CD14-positive monocyte (primary cell): Measurements from ENCODE around the gene LRRC7. TPM values are rescaled to one million over a fixed set of nuclear protein-coding genes. Genes with fewer than 3 reads are reported as not detected.

Experiments
- DNase-seq, 3 donors: peaks; one replicate each; pipeline ENCODE4 v3.0.0-alpha.2; 2011 to 2022
- H2AFZ ChIP-seq: 2 replicates; pipeline ENCODE4 v1.6.0; 2012; ENCODE audit warnings: mild to moderate bottlenecking, low read depth, low read length, inconsistent platforms; ENCODE audit not compliant: insufficient read depth, poor library complexity, severe bottlenecking
- H3K27ac ChIP-seq, 2 donors: 1 replicate in 1 of 2; 2 replicates in 1 of 2; pipeline ENCODE4 v1.5.1; 2012 to 2013; ENCODE audit warnings: low read length in 2 of 2, control low read depth in 1 of 2, inconsistent platforms in 1 of 2, low read depth in 1 of 2, mild to moderate bottlenecking in 1 of 2
- H3K27me3 ChIP-seq, 2 donors: one replicate each; pipeline versions ENCODE4 v1.6.0 to v1.6.1; 2011 to 2013; ENCODE audit warnings: low read length in 2 of 2; ENCODE audit not compliant: control insufficient read depth in 2 of 2, insufficient read depth in 2 of 2
- H3K36me3 ChIP-seq, 2 donors: replicated peaks in 1 of 2; 1 replicate in 1 of 2; 2 replicates in 1 of 2; pipeline versions ENCODE4 v1.5.1 to v1.6.1; 2012 to 2013; ENCODE audit warnings: low read length in 2 of 2, control low read depth in 1 of 2, inconsistent platforms in 1 of 2, mild to moderate bottlenecking in 1 of 2; ENCODE audit not compliant: insufficient read depth in 2 of 2, control insufficient read depth in 1 of 2
- H3K4me1 ChIP-seq, 2 donors: 1 replicate in 1 of 2; 2 replicates in 1 of 2; pipeline versions ENCODE4 v1.5.1 to v1.6.1; 2012 to 2013; ENCODE audit warnings: low read length in 2 of 2, control low read depth in 1 of 2, inconsistent platforms in 1 of 2, mild to moderate bottlenecking in 1 of 2, moderate library complexity in 1 of 2; ENCODE audit not compliant: insufficient read depth in 2 of 2, control insufficient read depth in 1 of 2
- H3K4me2 ChIP-seq: replicated peaks from 2 replicates; pipeline ENCODE3; 2012; ENCODE audit warnings: low read length, moderate library complexity, mild to moderate bottlenecking; ENCODE audit not compliant: poor library complexity, severe bottlenecking; ENCODE audit errors: extremely low read depth
- H3K4me3 ChIP-seq, 3 experiments: fragments of 200-600 bp in 1 of 3; sonication (generic) in 1 of 3; replicated peaks in 1 of 3; 1 replicate in 2 of 3; 2 replicates in 1 of 3; pipeline ENCODE4 v1.5.1; 2011 to 2013; ENCODE audit warnings: low read length in 3 of 3, mild to moderate bottlenecking in 3 of 3, control low read depth in 2 of 3, low read depth in 2 of 3, inconsistent platforms in 1 of 3, moderate library complexity in 1 of 3
- H3K79me2 ChIP-seq: 2 replicates; pipeline ENCODE4 v1.6.0; 2012; ENCODE audit warnings: mild to moderate bottlenecking, control low read depth, inconsistent platforms, low read length, moderate library complexity; ENCODE audit not compliant: insufficient read depth
- H3K9ac ChIP-seq: 2 replicates; pipeline ENCODE4 v1.6.0; 2017; ENCODE audit warnings: low read length, mild to moderate bottlenecking; ENCODE audit not compliant: insufficient read depth, poor library complexity, severe bottlenecking
- H3K9me3 ChIP-seq, 2 donors: replicated peaks in 1 of 2; 1 replicate in 1 of 2; 2 replicates in 1 of 2; pipeline versions ENCODE4 v1.5.1 to v1.6.1; 2012 to 2013; ENCODE audit warnings: low read length in 2 of 2, control low read depth in 1 of 2; ENCODE audit not compliant: control insufficient read depth in 1 of 2, insufficient read depth in 1 of 2
- H4K20me1 ChIP-seq: 2 replicates; pipeline ENCODE4 v1.6.0; 2012; ENCODE audit warnings: mild to moderate bottlenecking, low read length, control low read depth, moderate library complexity; ENCODE audit not compliant: insufficient read depth
- H3K27ac Mint-ChIP-seq, 7 donors: one replicate each; pipeline ENCODE4 v1.8.0; 2020; ENCODE audit warnings: mild to moderate bottlenecking in 7 of 7, mixed read lengths in 7 of 7, moderate library complexity in 6 of 7, inconsistent platforms in 2 of 7
- H3K27me3 Mint-ChIP-seq, 3 donors: one replicate each; pipeline ENCODE4 v1.8.0; 2021 to 2022; ENCODE audit warnings: low read depth in 3 of 3, mild to moderate bottlenecking in 3 of 3, mixed read lengths in 3 of 3, moderate library complexity in 3 of 3, inconsistent platforms in 1 of 3
- H3K36me3 Mint-ChIP-seq, 2 donors: one replicate each; pipeline ENCODE4 v1.8.0; 2020; ENCODE audit warnings: mixed read lengths in 2 of 2, inconsistent platforms in 1 of 2, mild to moderate bottlenecking in 1 of 2
- H3K4me1 Mint-ChIP-seq: one replicate; pipeline ENCODE4 v1.8.0; 2020; ENCODE audit warnings: mild to moderate bottlenecking, mixed read lengths
- H3K4me3 Mint-ChIP-seq, 2 donors: one replicate each; pipeline ENCODE4 v1.8.0; 2020; ENCODE audit warnings: mild to moderate bottlenecking in 2 of 2, mixed read lengths in 2 of 2, moderate library complexity in 1 of 2
- H3K9me3 Mint-ChIP-seq, 7 donors: one replicate each; pipeline ENCODE4 v1.8.0; 2020 to 2022; ENCODE audit warnings: mixed read lengths in 7 of 7, mild to moderate bottlenecking in 6 of 7, moderate library complexity in 6 of 7, inconsistent platforms in 2 of 7
- WGBS: methylation state at CpG from one replicate; pipeline ENCODE4 v1.1.5; 2013; ENCODE audit warnings: missing lambda C conversion rate; ENCODE audit not compliant: insufficient coverage; 5-methylcytosine and 5-hydroxymethylcytosine counted together
- intact Hi-C, 2 donors: fragments of 100-400 bp; cut with micrococcal nuclease; formaldehyde crosslinking; loops; one replicate each; pipeline versions ENCODE4 v1.15.0 to v1.15.1; 2023
- polyA plus RNA-seq, 3 donors: library from polyadenylated mRNA; depleted of rRNA in 1 of 3; unstranded in 2 of 3; stranded (reverse) in 1 of 3; fragments of 300-500 nt in 2 of 3; fragments of >200 nt in 1 of 3; fragmentation: Illumina TruSeq in 2 of 3; gene quantifications; 1 replicate in 2 of 3; 2 replicates in 1 of 3; pipeline ENCODE4 v1.2.3, GENCODE V29; 2012 to 2021
- TF ChIP-seq, protein P1 (sequence below): fragments of 200-600 bp; IDR thresholded peaks from one replicate; pipeline ENCODE4 v1.8.0; 2022; ENCODE audit warnings: antibody characterized with exemption, mild to moderate bottlenecking

The LRRC7 gene
- polyA plus RNA-seq, 3 donors = not detected

DNA sequence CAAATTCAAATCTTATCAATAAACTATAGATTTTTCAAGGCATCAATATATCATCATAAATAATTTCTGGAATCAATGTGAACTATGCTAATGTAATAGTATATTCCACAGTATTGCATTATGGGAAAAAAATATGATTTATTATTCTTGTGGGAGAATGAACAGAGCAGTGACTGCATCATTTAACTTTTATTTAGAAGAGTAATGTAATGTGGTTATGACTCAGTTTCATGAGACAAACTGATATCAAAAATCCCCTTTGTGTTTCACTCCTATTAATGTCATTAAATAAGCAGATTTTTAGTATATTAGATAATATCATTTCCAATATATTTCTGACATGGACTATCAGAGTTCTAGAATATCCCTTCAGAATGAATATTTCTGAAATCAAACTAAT, 450.0 kb downstream of the LRRC7 start:
- Histone ChIP-seq H3K4me3 (no peak overlapping the region), H3K27me3 (no peaks in the 10 kb centered on the region), H3K36me3 (no peaks in the 10 kb centered on the region), H3K4me2 (no peak overlapping the region), H3K4me1 (no peaks in the 10 kb centered on the region), H3K79me2 (no peaks in the 10 kb centered on the region), H3K9me3 (no peaks in the 10 kb centered on the region), H4K20me1 (no peaks in the 10 kb centered on the region), H3K27ac (no peak overlapping the region), H3K9ac (no peak overlapping the region), H2AFZ (no peak overlapping the region)
- H3K36me3 Mint-ChIP-seq = no peaks in the 10 kb centered on the region
- no peak overlapping the region for H3K4me3 Mint-ChIP-seq
- H3K4me1 Mint-ChIP-seq = no peaks in the 10 kb centered on the region
- DNase-seq = no peak
- no peaks in the 10 kb centered on the region for H3K9me3 Mint-ChIP-seq
- H3K27ac Mint-ChIP-seq = no peak overlapping the region
- peaks cover 0 to 2% (median 0%) of the 10 kb centered on the region in 3 donors for H3K27me3 Mint-ChIP-seq
- intact Hi-C loops = no loop called here
- TF ChIP-seq, protein P1, sequence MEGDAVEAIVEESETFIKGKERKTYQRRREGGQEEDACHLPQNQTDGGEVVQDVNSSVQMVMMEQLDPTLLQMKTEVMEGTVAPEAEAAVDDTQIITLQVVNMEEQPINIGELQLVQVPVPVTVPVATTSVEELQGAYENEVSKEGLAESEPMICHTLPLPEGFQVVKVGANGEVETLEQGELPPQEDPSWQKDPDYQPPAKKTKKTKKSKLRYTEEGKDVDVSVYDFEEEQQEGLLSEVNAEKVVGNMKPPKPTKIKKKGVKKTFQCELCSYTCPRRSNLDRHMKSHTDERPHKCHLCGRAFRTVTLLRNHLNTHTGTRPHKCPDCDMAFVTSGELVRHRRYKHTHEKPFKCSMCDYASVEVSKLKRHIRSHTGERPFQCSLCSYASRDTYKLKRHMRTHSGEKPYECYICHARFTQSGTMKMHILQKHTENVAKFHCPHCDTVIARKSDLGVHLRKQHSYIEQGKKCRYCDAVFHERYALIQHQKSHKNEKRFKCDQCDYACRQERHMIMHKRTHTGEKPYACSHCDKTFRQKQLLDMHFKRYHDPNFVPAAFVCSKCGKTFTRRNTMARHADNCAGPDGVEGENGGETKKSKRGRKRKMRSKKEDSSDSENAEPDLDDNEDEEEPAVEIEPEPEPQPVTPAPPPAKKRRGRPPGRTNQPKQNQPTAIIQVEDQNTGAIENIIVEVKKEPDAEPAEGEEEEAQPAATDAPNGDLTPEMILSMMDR = no peak

DNA sequence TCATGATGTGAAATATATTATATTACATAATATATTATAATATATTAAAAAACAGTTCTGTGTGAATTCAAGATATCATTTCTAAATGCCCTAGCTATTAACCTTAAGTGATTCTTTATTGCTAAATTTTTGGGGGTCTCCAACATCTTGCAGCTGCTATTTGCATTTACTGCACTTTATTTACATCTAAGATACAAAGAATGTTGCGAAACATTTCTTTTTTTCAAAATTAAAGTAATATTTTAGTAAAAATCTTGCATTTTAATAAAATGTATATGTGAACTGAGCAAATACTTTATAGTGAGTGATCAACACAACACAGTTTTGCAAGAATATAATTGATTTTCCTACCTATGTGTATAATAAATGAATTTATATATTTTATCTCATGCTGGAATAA, 456.6 kb downstream of the LRRC7 start:
- no peaks in the 10 kb centered on the region for H4K20me1 ChIP-seq
- no CpG with 5 or more reads among the region's 1 CpG for WGBS
- no peak overlapping the region for H3K9ac ChIP-seq
- Mint-ChIP-seq H3K4me3 (no peak overlapping the region), H3K27ac (no peak overlapping the region), H3K27me3 (peaks cover 0 to 2% (median 0%) of the 10 kb centered on the region in 3 donors), H3K4me1 (no peaks in the 10 kb centered on the region), H3K9me3 (no peaks in the 10 kb centered on the region), H3K36me3 (no peaks in the 10 kb centered on the region)
- intact Hi-C loops = no loop called here
- H3K79me2 ChIP-seq = no peaks in the 10 kb centered on the region
- TF ChIP-seq, protein P1 = no peak
- H3K4me1 ChIP-seq = no peaks in the 10 kb centered on the region
- H3K27me3 ChIP-seq = no peaks in the 10 kb centered on the region
- H3K9me3 ChIP-seq = no peaks in the 10 kb centered on the region
- H3K36me3 ChIP-seq = no peaks in the 10 kb centered on the region
- H3K27ac ChIP-seq = no peak overlapping the region
- no peak overlapping the region for H3K4me3 ChIP-seq
- no peak overlapping the region for H2AFZ ChIP-seq
- H3K4me2 ChIP-seq = no peak overlapping the region
- DNase-seq = no peak
